NCI-H446 treated with DMSO at 0.1 percent for 48 hours (cell line): ENCODE results near the gene PARD6A.

Experiments
- DNase-seq: peaks from one replicate; lab custom pipeline; 2025; lab: John Stamatoyannopoulos, UW

Gene PARD6A

DNA sequence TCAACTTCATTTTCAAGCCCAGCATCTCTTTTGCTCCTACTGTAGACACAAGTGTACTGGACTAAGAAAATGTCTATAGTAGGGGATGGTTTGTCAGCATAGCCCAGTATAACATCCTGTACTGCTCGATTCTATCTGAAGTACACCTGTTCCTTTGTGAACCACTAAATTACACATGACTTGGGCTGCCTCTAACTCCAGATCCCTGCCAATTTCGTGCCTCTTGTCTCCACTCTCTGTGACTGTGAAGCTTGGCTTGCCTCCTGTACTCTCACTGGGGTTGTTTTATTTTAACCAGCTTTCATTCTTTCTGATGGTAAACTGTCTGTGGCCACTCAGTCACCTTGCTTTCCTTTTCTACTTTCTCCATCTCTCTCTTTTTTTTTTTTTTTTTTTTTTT is 33.9 kb downstream of the PARD6A start:
- no peak for DNase-seq

DNA sequence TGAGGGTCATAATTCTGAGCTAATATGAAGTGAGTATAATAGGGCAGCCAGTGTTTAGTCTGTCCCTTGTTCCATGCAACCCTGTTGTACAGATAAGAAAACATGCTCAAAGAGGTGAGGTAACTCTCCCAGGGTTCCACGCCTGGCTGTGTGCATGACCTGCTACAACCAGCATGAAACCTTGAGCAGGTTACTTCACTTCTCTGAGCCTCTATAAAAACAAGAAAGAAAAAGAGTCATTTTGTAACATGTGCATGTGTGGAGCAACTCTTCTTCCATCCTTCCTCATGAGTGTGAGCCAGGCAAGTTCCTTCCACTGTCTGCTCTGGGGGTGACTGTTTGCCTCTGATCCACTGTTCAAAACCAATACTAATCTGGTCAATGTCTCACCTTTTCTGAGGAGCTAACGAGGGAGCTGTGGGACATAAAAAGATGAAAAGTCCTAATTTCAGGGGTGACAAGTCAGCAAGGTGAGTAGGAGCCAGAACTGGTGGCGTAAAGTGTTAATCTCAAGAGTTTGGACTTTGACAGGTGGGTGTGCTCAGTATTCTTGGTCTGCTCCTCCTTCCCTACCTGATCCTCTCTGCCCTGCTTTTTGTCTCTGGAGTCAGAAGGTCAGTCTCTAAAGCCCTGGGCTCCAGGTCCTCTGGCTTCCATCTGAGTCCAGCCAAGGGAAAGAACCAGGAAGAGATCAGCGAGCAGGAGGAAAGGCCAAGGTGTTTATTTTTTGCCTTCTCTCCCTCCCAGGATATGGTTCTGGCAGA is 36.8 kb downstream of the PARD6A start:
- no peak for DNase-seq

DNA sequence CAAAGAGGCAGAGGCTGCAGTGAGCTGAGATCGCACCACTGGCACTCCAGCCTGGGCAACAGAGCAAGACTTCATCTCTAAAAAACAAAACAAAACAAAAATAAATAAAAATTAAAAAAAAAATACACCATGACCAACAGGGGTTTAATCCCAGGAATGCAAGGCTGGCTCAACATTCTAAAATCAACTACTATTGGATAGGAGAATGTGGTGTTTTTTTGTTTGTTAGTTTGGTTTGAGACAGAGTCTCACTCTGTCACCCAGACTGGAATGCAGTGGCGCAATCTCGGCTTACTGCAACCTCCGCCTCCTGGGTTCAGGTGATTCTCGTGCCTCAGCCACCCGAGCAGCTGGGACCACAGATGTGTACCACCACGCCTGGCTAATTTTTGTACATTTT is 38.5 kb downstream of the PARD6A start:
- no peak for DNase-seq

DNA sequence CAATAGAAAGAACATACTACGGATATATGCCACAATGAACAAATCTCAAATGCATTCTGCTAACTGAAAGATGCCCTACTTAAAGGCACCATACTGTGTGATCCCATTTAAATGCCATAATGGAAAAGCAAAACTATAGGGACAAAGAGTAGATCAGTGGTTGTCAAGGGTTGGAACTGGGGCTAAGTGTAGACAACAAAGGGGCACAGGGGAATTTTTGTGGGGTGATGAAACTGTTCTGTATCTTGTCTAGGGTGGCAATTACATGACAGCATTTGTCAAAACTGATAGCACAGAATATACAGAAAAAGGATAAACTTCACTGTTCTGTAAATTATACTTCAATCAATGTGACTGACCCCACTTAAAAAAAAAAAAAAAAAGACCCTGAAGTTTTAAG is 40.7 kb downstream of the PARD6A start:
- no peak for DNase-seq

DNA sequence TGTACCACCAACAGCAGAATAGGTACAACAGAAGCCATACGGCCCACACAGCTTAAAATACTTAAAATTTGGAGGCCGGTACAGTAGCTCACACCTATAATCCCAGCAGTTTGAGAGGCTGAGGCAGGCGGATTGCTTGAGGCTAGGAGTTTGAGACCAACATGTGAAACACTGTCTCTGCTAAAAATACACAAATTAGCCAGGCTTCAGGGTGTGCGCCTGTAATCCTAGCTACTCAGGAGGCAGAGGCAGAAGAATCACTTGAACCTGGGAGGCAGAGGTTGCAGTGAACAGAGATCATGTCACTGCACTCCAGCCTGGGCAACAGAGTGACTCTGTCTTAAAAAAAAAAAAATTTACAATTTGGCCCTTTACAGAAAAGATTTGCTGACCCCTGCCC is 41.4 kb downstream of the PARD6A start:
- no peak for DNase-seq

DNA sequence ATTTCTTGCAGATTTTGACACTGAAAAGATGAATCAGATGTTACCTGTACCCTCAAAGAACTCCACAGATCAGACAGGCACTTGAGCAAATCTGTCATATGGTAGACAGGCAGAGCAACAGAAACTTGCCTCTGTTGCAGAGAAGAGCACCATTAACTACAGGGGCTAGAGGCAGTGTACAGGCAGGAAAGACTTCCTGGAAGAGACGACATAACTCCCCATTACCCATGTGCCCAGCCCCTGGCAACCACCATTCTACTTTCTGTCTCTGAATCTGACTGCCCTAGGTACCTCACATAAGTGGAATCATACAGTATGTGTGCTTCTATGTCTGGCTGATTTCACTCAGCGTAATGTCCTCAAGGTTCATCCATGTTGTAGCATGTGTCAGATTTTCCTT is 42.9 kb downstream of the PARD6A start:
- DNase-seq = no peak

DNA sequence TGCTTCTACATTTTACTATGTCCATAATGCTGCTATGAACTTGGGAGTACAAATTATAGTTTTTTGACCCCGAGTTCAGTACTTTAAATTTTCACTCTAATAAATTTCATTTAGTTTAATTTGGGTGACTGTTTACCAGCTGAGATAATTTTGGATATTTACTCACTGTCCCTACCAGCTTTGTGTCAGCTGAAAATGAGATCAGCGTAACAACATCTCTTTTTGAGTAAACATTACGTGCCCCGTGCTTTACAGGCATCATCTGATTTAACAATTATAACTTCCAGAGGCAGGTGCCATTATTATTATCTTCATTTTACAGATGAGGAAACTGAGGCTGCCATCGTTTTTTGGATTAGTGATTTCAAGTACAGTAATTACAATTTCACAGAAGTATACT is 43.4 kb downstream of the PARD6A start:
- no peak for DNase-seq

DNA sequence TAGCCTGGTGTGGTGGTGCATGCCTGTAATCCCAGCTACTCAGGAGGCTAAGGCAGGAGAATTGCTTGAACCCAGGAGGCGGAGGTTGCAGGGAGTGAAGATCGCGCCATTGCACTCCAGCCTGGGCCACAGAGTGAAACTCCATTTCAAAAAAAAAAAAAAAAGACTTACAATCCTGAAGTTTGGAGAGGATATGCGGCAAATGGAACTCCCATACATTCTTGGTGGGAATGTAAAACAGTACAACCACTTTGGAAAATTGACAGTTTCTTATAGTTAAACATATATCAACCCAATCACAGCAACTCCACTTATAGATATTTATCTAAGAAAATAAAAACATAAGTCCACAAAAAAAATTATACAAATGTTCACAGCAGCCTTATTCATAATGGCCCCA is 46.5 kb downstream of the PARD6A start:
- DNase-seq = no peak

DNA sequence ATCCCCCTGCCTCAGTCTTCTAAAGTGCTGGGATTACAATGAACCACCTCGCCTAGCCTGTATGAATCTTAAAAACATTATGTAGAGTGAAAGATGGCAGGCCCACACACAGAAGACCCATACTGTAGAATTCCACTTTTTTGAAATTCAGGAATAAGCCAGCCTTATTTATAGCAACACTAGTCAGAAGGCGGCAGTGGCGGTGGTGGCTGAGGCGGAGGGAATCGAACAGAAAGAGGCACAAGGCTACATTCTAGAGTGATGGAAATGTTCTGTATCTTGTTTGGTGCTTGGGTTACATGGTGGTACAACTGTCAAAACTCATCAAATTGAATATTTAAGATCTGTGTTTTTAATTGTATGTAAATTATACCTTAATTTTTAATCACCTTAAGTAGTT is 47.0 kb downstream of the PARD6A start:
- no peak for DNase-seq

DNA sequence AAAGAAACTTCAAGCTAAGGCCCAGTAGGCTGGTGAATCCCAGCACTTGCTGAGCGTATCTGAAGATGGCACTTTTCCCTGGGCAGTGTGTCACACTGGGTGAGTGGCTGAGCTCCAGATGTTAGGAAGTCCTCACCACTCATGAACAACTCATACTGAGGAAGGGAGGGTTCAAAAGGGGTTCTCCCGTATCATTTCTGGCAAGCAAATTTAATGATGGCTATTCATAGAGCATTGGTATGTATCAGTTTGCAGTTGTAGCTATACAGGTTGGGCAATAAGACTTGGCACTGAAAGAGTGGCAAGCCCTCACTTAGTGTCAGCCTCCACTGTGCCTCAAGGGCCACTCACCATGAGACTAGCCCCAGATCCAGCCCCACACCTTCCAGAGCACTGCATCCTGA is 47.6 kb downstream of the PARD6A start:
- no peak for DNase-seq

DNA sequence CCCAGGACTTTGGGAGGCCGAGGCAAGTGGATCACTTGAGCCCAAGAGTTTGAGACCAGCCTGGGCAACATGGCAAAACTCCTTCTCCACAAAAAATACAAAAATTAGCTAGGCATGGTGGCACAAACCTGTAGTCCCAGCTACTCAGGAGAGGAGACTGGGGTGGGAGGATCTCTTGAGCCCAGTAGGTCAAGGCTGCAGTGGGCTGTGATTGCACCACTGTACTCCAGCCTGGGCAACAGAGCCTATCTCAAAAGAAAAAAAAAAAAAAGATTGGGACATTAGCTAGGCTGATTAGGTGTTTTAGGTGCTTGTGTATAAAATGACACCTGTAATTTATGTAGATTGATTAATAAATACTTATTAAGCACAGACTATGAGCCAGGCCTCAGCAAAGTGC is 48.3 kb downstream of the PARD6A start:
- no peak for DNase-seq

DNA sequence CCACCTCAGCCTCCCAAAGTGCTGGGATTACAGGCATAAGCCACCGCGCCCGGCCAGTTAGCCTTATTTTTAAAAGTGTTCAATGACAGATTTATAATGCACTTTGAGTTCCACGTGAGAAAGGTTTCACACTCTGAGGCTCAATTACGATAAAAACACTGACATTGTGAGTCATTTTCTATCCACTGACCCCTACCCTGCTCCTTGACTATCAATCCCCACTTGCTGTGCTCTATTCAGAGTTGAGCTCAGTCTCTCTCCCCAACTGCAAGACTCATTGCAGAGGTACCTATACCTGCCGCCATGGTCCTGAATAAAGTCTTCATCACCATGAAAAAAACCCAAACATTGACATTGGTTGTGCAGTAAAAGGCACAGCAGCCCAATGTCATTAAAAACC is 49.8 kb downstream of the PARD6A start:
- no peak for DNase-seq
